Measurements from ENCODE around the gene TMEM60. TPM values are rescaled to one million over a fixed set of nuclear protein-coding genes. Genes with fewer than 3 reads are reported as not detected.

The TMEM60 gene
- total and polyA plus RNA-seq, 10 of the 15 experiments (the other 5 are each of a cell fraction or from before 2014, with no cell fraction given) = 13.2 to 94.2 (median 30.2) TPM

- TF ChIP-seq ZNF592 (IDR thresholded peaks at IDR 0.05) (no peak), SKIL (IDR thresholded peaks at IDR 0.05; ENCODE audit: low read depth, poor library complexity, severe bottlenecking) (no peak), NR2C2 (IDR thresholded peaks at IDR 0.05; ENCODE audit: borderline replicate concordance, control insufficient read depth, insufficient read length, low read depth) (no peak), MXI1 (IDR thresholded peaks at IDR 0.05; ENCODE audit: low read depth, low read length) (no peak), BRCA1 (IDR thresholded peaks at IDR 0.05; ENCODE audit: low read depth, low read length) (no peak)
These were observed 13.5 kb upstream of the TMEM60 start (continued) for GRCh38 chr7:77811516-77812289.
